Peyer's patch (tissue), 4 donors: ENCODE measurements around the gene IGIP. TPM values are rescaled to one million over a fixed set of nuclear protein-coding genes. Genes with fewer than 3 reads are reported as not detected.
A peak's percentile ranks its signal among the peaks of the same experiment; 100 is the strongest.

ENCODE experiments used
- DNase-seq, 3 donors: peaks; one replicate each; pipeline ENCODE4 v3.0.0-alpha.2; 2017 to 2019
- H3K27ac ChIP-seq, 4 donors: fragments of 200-600 bp; sonication (generic); one replicate each; pipeline ENCODE4 v1.5.1; 2016 to 2019
- H3K27me3 ChIP-seq, 2 donors: fragments of 200-600 bp; sonication (generic); one replicate each; pipeline ENCODE4 v1.5.1; 2019
- H3K36me3 ChIP-seq, 3 donors: fragments of 200-600 bp; sonication (generic); one replicate each; pipeline ENCODE4 v1.5.1; 2016 to 2019
- H3K4me1 ChIP-seq, 4 donors: fragments of 200-600 bp; sonication (generic); one replicate each; pipeline ENCODE4 v1.5.1; 2016 to 2019
- H3K4me3 ChIP-seq, 4 donors: fragments of 200-600 bp; sonication (generic); 1 replicate in 3 of 4; 2 replicates in 1 of 4; pipeline ENCODE4 v1.5.1; 2016 to 2019; ENCODE audit warnings: mild to moderate bottlenecking in 1 of 4
- H3K9me3 ChIP-seq, 4 donors: fragments of 200-600 bp; sonication (generic); one replicate each; pipeline ENCODE4 v1.5.1; 2016 to 2019; ENCODE audit warnings: mild to moderate bottlenecking in 1 of 4
- CTCF ChIP-seq, 6 experiments: fragments of 450-650 bp in 4 of 6; fragments of 200-600 bp in 2 of 6; sonication (generic) in 1 of 6; IDR thresholded peaks; one replicate each; pipeline ENCODE4 v1.5.1; 2017 to 2019; ENCODE audit warnings: antibody characterized with exemption in 6 of 6, mild to moderate bottlenecking in 3 of 6, moderate library complexity in 1 of 6
- POLR2A ChIP-seq, 2 donors: fragments of 450-650 bp; IDR thresholded peaks; one replicate each; pipeline ENCODE4 v1.5.1; 2017; ENCODE audit warnings: antibody characterized with exemption in 2 of 2, mild to moderate bottlenecking in 2 of 2, moderate library complexity in 2 of 2
- total RNA-seq, 4 donors: library from RNA; depleted of rRNA; stranded (reverse); fragments of >200 nt; gene quantifications; one replicate each; pipeline ENCODE4 v1.1.0, GENCODE V29; 2016

Gene IGIP
- total RNA-seq, 4 donors from 2014 or later = 10.2 to 16.5 (median 12.4) TPM

GRCh38 chr5:140176031-140176387 is 50.3 kb downstream of the IGIP start:
- peak overlapping the region; percentile 87 to 97 (median 92) for H3K4me3 ChIP-seq
- H3K27ac ChIP-seq = peak overlapping the region; percentile 91 to 100 (median 98)
- H3K36me3 ChIP-seq = no peaks in the 10 kb centered on the region
- DNase-seq = no peak
- no peaks in the 10 kb centered on the region for H3K27me3 ChIP-seq
- H3K9me3 ChIP-seq = peaks cover 0 to 4% (median 0%) of the 10 kb centered on the region in 4 donors
- TF ChIP-seq POLR2A (IDR thresholded peaks at IDR 0.05) = no peak
- no peak for TF ChIP-seq CTCF (IDR thresholded peaks at IDR 0.05)
- H3K4me1 ChIP-seq = peaks cover 0 to 24% (median under 1%) of the 10 kb centered on the region in 4 donors

GRCh38 chr5:140178086-140178410 is 52.3 kb downstream of the IGIP start:
- no peak overlapping the region for H3K4me3 ChIP-seq
- H3K4me1 ChIP-seq = peaks cover 0 to 42% (median 6%) of the 10 kb centered on the region in 4 donors
- no peaks in the 10 kb centered on the region for H3K27me3 ChIP-seq
- no peaks in the 10 kb centered on the region for H3K36me3 ChIP-seq
- TF ChIP-seq POLR2A (IDR thresholded peaks at IDR 0.05) (no peak), CTCF (IDR thresholded peaks at IDR 0.05) (no peak)
- no peak for DNase-seq
- H3K9me3 ChIP-seq = peaks cover 0 to 4% (median 0%) of the 10 kb centered on the region in 4 donors
- H3K27ac ChIP-seq = peak overlapping the region in 3 of 4 donors; percentile 16 to 48 (median 43)

- Histone ChIP-seq H3K9me3 (peaks cover 0 to 4% (median 0%) of the 10 kb centered on the region in 4 donors), H3K36me3 (no peaks in the 10 kb centered on the region), H3K27ac (peak overlapping the region in 3 of 4 donors; percentile 16 to 43 (median 17)), H3K4me1 (peaks cover 0 to 44% (median 6%) of the 10 kb centered on the region in 4 donors), H3K27me3 (no peaks in the 10 kb centered on the region), H3K4me3 (no peak overlapping the region)
- no peak for DNase-seq
- TF ChIP-seq POLR2A (IDR thresholded peaks at IDR 0.05) = no peak
- no peak for TF ChIP-seq CTCF (IDR thresholded peaks at IDR 0.05)
Measured at GRCh38 chr5:140178482-140179116, 52.9 kb downstream of the IGIP start.

Other genes starting within 250 kb of the IGIP start
- gene NRG2, start 82.6 kb upstream of the IGIP start, total RNA-seq = under 1 TPM in 1 of 4 donors, not detected in 3; 0.80 TPM
- gene PURA, start 11.8 kb upstream of the IGIP start, total RNA-seq = 10 to 100 TPM; 22.2 to 24.7 (median 22.7) TPM
- 100 to 1,000 TPM in 3 of 4 donors, 10 to 100 TPM in 1; 60.2 to 185 (median 140) TPM for gene CYSTM1, start 49.3 kb downstream of the IGIP start, total RNA-seq
- gene PFDN1, start 177.2 kb downstream of the IGIP start, total RNA-seq = 100 to 1,000 TPM in 2 of 4 donors, 10 to 100 TPM in 2; 90.6 to 142 (median 109) TPM
- 10 to 100 TPM in 2 of 4 donors, 1 to 10 TPM in 2; 4.1 to 41.0 (median 10.1) TPM for gene HBEGF, start 220.7 kb downstream of the IGIP start, total RNA-seq
- 1 to 10 TPM in 1 of 4 donors, under 1 TPM in 2, not detected in 1; 0.38 to 2.5 (median 0.40) TPM for gene SLC4A9, start 234.3 kb downstream of the IGIP start, total RNA-seq